ENCODE data around the gene POLR3F. TPM values are rescaled to one million over a fixed set of nuclear protein-coding genes. Genes with fewer than 3 reads are reported as not detected.

The POLR3F gene
- 10 to 100 TPM in 2 of 6 donors, 1 to 10 TPM in 4; 6.1 to 15.2 (median 8.5) TPM for polyA plus RNA-seq (ENCODE audit: low read depth in 6 of 6)

DNA sequence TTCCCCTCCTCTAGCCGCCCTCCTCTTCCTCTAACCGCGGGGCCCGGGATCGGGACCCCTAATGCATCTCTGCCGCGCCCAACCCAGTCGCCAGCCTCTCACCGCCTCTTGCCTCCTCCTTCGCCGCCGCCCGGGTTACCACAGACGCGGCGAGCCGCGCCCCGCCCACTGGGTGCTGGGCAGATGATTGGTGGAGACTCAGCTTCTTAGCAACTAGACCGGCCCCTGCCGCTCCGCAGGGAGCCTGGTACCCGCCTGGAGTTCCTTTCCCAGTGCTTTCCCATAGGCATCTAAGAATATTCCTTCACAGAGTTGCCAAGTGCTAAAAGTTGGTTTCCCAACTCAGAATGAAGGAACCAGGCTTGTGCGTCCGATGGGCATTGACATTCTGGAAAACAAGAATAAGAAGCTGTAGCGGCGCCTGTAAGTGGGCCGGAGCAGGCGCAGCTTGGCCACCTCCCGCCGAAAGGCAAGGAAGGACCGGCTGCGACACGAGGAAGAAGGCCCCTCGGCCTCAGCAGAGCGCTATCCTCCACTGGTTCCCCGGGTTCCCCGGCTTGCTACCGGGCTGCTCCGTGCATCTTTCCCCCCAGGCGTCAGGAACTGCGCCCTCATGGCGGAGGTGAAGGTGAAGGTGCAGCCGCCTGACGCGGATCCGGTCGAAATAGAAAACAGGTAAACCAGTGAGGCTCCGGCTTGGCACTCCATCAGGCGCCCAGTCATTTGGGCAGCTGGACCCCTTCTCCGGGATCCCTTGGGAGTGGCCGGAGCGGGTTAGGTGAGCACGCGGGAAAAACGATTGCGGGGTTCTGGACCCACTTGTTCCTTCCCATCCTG, at the start of gene POLR3F, which contains the start of gene DZANK1:
Gene POLR3F, plus strand, starts transcription at position 497 of the 837 bp plus-strand sequence. Its CDS starts 117 bp downstream, at position 614.
Gene DZANK1, minus strand, starts transcription at position 137 of the 837 bp plus-strand sequence. CDS start 1,672 bp downstream, outside the sequence.
- H3K27ac Mint-ChIP-seq: peak within 1 kb of the TSS; percentile 96 to 100 (median 99)
- peaks cover 15 to 27% (median 16%) of the 10 kb centered on the region in 3 donors for H3K4me1 Mint-ChIP-seq
- ATAC-seq (ENCODE audit: low read depth in 2 of 2) (peak; percentile 85), DNase-seq (peak; percentile 92)
- H3K36me3 Mint-ChIP-seq: no peaks in the 10 kb centered on the region
- H3K9me3 Mint-ChIP-seq: no peaks in the 10 kb centered on the region
- H3K4me3 Mint-ChIP-seq: peak within 1 kb of the TSS; percentile 95 to 99 (median 98)
- no peaks in the 10 kb centered on the region for H3K27me3 Mint-ChIP-seq

GRCh38 chr20:18421608-18422007, 45.6 kb upstream of the POLR3F start:
- no peak overlapping the region for H3K4me3 Mint-ChIP-seq
- DNase-seq: no peak
- H3K27me3 Mint-ChIP-seq: no peaks in the 10 kb centered on the region
- H3K36me3 Mint-ChIP-seq: peaks cover 0 to 1% of the 10 kb centered on the region in 2 donors
- no peak for ATAC-seq (ENCODE audit: low read depth in 2 of 2)
- no peak overlapping the region for H3K27ac Mint-ChIP-seq
- H3K4me1 Mint-ChIP-seq: no peaks in the 10 kb centered on the region
- H3K9me3 Mint-ChIP-seq: no peaks in the 10 kb centered on the region

DNA sequence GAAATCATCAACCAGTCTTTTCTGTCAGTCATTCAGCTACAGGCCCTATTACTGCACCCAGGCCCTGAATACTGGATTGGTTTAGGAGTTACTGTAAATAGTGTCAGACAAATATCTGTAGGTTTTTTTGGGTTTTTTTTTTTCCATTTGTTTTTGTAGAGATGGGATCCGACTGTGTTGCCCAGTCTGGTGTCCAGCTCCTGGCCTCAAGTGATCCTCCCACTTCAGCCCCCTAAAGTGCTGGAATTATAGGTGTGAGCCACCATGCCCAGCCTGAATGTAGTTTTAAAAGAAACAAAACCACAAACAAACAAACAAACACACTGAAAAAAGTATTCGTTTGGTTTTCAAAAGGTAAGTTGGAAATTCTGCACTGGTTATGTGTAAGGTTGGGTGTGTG, 40.0 kb upstream of the POLR3F start:
- H3K4me1 Mint-ChIP-seq: no peaks in the 10 kb centered on the region
- no peak overlapping the region for H3K27ac Mint-ChIP-seq
- DNase-seq (no peak), ATAC-seq (ENCODE audit: low read depth in 2 of 2) (no peak)
- H3K36me3 Mint-ChIP-seq: peaks cover 0 to 5% of the 10 kb centered on the region in 2 donors
- no peak overlapping the region for H3K4me3 Mint-ChIP-seq
- no peaks in the 10 kb centered on the region for H3K27me3 Mint-ChIP-seq
- H3K9me3 Mint-ChIP-seq: no peaks in the 10 kb centered on the region

DNA sequence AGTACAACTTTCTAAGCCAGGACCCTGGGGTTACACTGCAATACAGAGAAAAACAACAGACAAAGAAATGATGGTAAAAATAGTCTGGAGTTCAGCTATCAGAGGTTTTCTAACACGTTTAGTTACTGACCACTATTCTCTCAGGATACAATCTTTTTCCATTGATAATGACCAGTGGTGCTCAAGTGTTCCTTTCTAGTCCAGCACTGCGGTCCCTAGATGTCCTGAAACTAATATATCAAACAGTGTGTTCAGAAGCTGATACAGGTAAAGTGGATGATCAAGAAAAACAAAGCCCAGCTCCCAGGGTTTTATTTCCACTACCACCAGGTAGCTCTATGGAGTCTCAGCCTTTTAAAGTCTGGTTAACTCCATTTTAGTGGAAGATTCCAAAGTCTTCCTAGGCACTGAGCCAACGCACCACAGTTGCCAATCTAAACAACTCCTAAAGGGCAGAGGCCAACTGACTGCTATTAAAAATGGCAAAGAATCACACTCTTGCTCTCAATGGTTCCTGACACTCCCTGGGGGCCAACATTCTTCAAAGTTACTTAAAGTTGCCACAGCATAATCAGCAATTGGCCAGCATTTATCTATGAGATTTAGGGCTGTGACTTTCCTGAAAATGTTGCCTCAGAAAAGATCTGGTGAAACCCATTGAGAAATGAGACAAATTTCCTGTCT, 38.6 kb upstream of the POLR3F start:
- ATAC-seq (ENCODE audit: low read depth in 2 of 2) (no peak), DNase-seq (no peak)
- peak overlapping the region in 1 of 6 donors; percentile 66 for H3K27ac Mint-ChIP-seq
- peaks cover 0 to 5% of the 10 kb centered on the region in 2 donors for H3K36me3 Mint-ChIP-seq
- H3K27me3 Mint-ChIP-seq: no peaks in the 10 kb centered on the region
- H3K4me1 Mint-ChIP-seq: no peaks in the 10 kb centered on the region
- H3K4me3 Mint-ChIP-seq: no peak overlapping the region
- no peaks in the 10 kb centered on the region for H3K9me3 Mint-ChIP-seq

GRCh38 chr20:18430172-18430826, 36.9 kb upstream of the POLR3F start:
- Mint-ChIP-seq H3K4me3 (no peak overlapping the region), H3K27ac (no peak overlapping the region), H3K36me3 (peaks cover 5 to 8% of the 10 kb centered on the region in 2 donors), H3K9me3 (peaks cover 0 to 4% (median 0%) of the 10 kb centered on the region in 7 donors), H3K4me1 (peaks cover 0 to 3% (median 0%) of the 10 kb centered on the region in 3 donors), H3K27me3 (no peaks in the 10 kb centered on the region)
- DNase-seq (no peak), ATAC-seq (ENCODE audit: low read depth in 2 of 2) (no peak)

- H3K4me3 Mint-ChIP-seq: no peak overlapping the region
- peaks cover 0 to 3% (median 1%) of the 10 kb centered on the region in 3 donors for H3K4me1 Mint-ChIP-seq
- H3K27ac Mint-ChIP-seq: peak overlapping the region in 1 of 6 donors; percentile 90
- no peaks in the 10 kb centered on the region for H3K27me3 Mint-ChIP-seq
- DNase-seq (no peak), ATAC-seq (ENCODE audit: low read depth in 2 of 2) (no peak)
- H3K9me3 Mint-ChIP-seq: peaks cover 0 to 7% (median 0%) of the 10 kb centered on the region in 7 donors
- peaks cover 5 to 11% of the 10 kb centered on the region in 2 donors for H3K36me3 Mint-ChIP-seq
Observed at GRCh38 chr20:18431206-18431605, 36.0 kb upstream of the POLR3F start.

GRCh38 chr20:18436847-18437246, 30.3 kb upstream of the POLR3F start:
- peaks cover 0 to 12% (median 8%) of the 10 kb centered on the region in 7 donors for H3K9me3 Mint-ChIP-seq
- peaks cover 11 to 13% (median 12%) of the 10 kb centered on the region in 3 donors for H3K4me1 Mint-ChIP-seq
- peak overlapping the region; percentile 67 to 94 (median 84) for H3K27ac Mint-ChIP-seq
- DNase-seq (peak; percentile 41), ATAC-seq (ENCODE audit: low read depth in 2 of 2) (peak; percentile 98)
- no peaks in the 10 kb centered on the region for H3K27me3 Mint-ChIP-seq
- H3K36me3 Mint-ChIP-seq: peaks cover 4 to 21% of the 10 kb centered on the region in 2 donors
- H3K4me3 Mint-ChIP-seq: peak overlapping the region in 6 of 8 donors; percentile 38 to 66 (median 54)

DNA sequence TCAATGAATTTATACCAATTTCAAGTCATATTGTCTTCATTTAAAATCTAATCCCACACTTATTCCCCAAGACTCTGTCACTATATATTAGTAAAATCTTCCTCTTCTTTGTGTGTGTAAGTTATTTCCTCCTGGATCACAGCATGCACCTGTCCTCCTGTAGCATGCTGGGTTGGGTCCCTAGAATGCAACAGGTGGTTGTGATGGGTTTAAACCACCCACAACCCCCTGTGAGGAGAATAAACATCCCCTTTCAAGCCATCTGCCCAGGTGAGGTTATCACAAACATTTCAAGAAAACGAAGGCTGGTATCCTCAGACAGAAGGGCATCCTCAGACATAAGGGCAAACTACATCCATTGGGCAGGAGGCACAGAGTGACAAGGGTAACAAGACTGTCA, 26.8 kb upstream of the POLR3F start:
- no peak for DNase-seq
- no peak for ATAC-seq (ENCODE audit: low read depth in 2 of 2)
- no peak overlapping the region for H3K4me3 Mint-ChIP-seq
- peaks cover 8 to 13% (median 12%) of the 10 kb centered on the region in 3 donors for H3K4me1 Mint-ChIP-seq
- peaks cover 0 to 11% (median 7%) of the 10 kb centered on the region in 7 donors for H3K9me3 Mint-ChIP-seq
- peaks cover 4 to 12% of the 10 kb centered on the region in 2 donors for H3K36me3 Mint-ChIP-seq
- H3K27ac Mint-ChIP-seq: no peak overlapping the region
- no peaks in the 10 kb centered on the region for H3K27me3 Mint-ChIP-seq

DNA sequence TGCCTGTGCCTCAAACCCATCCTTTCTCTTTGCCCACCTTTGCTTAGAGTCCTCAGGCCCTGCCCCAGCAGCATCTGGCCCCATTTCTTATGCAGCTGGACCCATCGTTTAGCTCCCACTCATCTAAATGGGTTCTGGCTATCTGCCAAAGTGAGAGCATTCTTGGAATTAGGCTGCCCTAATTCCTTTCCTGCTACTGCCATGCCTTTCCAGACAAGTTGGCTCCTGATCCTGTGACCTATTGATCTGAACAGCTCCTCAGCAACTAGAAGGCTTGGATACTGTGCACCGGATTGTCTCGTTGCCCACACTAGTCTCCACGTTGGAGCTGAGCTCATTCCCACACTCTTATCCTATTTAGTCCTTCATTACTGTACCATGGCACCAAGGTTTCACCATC, 23.3 kb upstream of the POLR3F start:
- Mint-ChIP-seq H3K4me3 (no peak overlapping the region), H3K27ac (peak overlapping the region in 1 of 6 donors; percentile 90), H3K4me1 (no peaks in the 10 kb centered on the region), H3K27me3 (no peaks in the 10 kb centered on the region), H3K36me3 (peaks cover 3 to 7% of the 10 kb centered on the region in 2 donors), H3K9me3 (no peaks in the 10 kb centered on the region)
- DNase-seq (no peak), ATAC-seq (ENCODE audit: low read depth in 2 of 2) (no peak)

- no peak overlapping the region for H3K27ac Mint-ChIP-seq
- peaks cover 0 to 6% (median 2%) of the 10 kb centered on the region in 7 donors for H3K9me3 Mint-ChIP-seq
- H3K4me3 Mint-ChIP-seq: no peak overlapping the region
- H3K4me1 Mint-ChIP-seq: no peaks in the 10 kb centered on the region
- ATAC-seq (ENCODE audit: low read depth in 2 of 2) (no peak), DNase-seq (no peak)
- peaks cover 5 to 7% of the 10 kb centered on the region in 2 donors for H3K36me3 Mint-ChIP-seq
- H3K27me3 Mint-ChIP-seq: peaks cover 0 to 5% (median 0%) of the 10 kb centered on the region in 3 donors
Observed at GRCh38 chr20:18456600-18456999, 10.6 kb upstream of the POLR3F start.

DNA sequence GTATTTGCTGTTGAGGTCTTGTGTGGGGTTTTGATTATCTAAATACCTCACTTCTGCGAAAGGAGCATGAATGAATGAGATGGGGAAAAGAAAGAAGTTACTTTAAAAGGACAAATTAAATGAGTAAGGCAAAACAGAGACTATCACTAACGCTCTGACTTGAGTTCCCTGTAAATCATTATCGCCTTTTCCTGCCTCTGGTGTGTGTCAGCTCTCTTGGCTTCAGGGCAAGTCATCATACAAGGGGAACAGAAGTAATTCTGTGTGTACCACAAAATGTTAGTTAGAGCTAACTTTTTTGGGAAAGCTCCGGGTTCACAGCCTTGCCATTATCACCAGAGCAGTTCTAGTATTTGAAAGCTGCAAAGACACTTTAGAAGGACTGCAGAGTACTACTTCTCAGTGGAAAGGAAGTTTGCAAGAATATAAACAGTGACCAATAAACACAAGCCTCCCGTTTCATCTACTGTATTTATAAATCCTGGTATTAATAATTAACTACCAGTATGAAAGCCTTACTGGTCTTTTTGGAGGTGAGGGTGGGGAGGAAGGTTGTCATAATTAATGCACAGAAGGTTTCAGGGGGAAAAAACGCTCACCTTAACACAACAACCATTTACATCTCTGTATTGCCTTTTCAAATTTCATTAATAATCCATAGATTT, 1.5 kb upstream of the POLR3F start:
- no peaks in the 10 kb centered on the region for H3K27me3 Mint-ChIP-seq
- H3K4me1 Mint-ChIP-seq: peaks cover 15 to 27% (median 16%) of the 10 kb centered on the region in 3 donors
- peak overlapping the region in 6 of 8 donors; percentile 95 to 99 (median 98) for H3K4me3 Mint-ChIP-seq
- no peaks in the 10 kb centered on the region for H3K36me3 Mint-ChIP-seq
- no peak for DNase-seq
- ATAC-seq (ENCODE audit: low read depth in 2 of 2): no peak
- H3K9me3 Mint-ChIP-seq: no peaks in the 10 kb centered on the region
- peak overlapping the region in 4 of 6 donors; percentile 11 to 99 (median 80) for H3K27ac Mint-ChIP-seq

- Mint-ChIP-seq H3K27ac (peak overlapping the region; percentile 96 to 100 (median 99)), H3K36me3 (no peaks in the 10 kb centered on the region), H3K27me3 (no peaks in the 10 kb centered on the region), H3K4me1 (peaks cover 15 to 27% (median 16%) of the 10 kb centered on the region in 3 donors), H3K9me3 (no peaks in the 10 kb centered on the region), H3K4me3 (peak overlapping the region; percentile 95 to 99 (median 98))
- ATAC-seq (ENCODE audit: low read depth in 2 of 2): no peak
- no peak for DNase-seq
Observed at GRCh38 chr20:18466574-18466893, 656 bp upstream of the POLR3F start.

- H3K36me3 Mint-ChIP-seq: peaks cover 23 to 28% of the 10 kb centered on the region in 2 donors
- DNase-seq (no peak), ATAC-seq (ENCODE audit: low read depth in 2 of 2) (no peak)
- H3K4me1 Mint-ChIP-seq: no peaks in the 10 kb centered on the region
- no peak overlapping the region for H3K27ac Mint-ChIP-seq
- H3K9me3 Mint-ChIP-seq: no peaks in the 10 kb centered on the region
- H3K27me3 Mint-ChIP-seq: no peaks in the 10 kb centered on the region
- no peak overlapping the region for H3K4me3 Mint-ChIP-seq
Observed at GRCh38 chr20:18477218-18477617, 10.0 kb downstream of the POLR3F start.

All from naive B cell (primary cell).